ENCODE measurements around the gene METTL9. TPM values are rescaled to one million over a fixed set of nuclear protein-coding genes. Genes with fewer than 3 reads are reported as not detected.
"Not testable (repeated sequence)": the region's sequence is repeated elsewhere in the genome, so short reads cannot be mapped to it uniquely, and the experiment has no call there.

METTL9 gene
- total and polyA plus RNA-seq, 2 donors: 97.7 to 155 TPM

GRCh38 chr16:21555621-21556020 lies 43.8 kb upstream of the METTL9 start:
- not testable (repeated sequence) for H3K4me3 ChIP-seq (ENCODE audit: low read length in 2 of 2); H3K27me3 ChIP-seq (ENCODE audit: control insufficient read depth in 2 of 2, insufficient read depth in 1 of 2, low read length in 1 of 2); H3K27ac ChIP-seq (ENCODE audit: low read depth in 1 of 2, low read length in 1 of 2); DNase-seq (ENCODE audit: low read depth in 6 of 9, low spot score in 9 of 9); H3K36me3 ChIP-seq (ENCODE audit: control insufficient read depth in 2 of 2, insufficient read depth in 2 of 2, low read length in 1 of 2); H3K9me3 ChIP-seq (ENCODE audit: control insufficient read depth in 2 of 2, insufficient read depth in 1 of 2, low read length in 1 of 2)
- H3K4me1 ChIP-seq (ENCODE audit: control insufficient read depth in 2 of 2, insufficient read depth in 2 of 2, low read length in 2 of 2): peaks cover 0 to 10% of the 10 kb centered on the region in 2 donors
- WGBS: 96% methylated on average over 15 of the region's 15 CpGs

GRCh38 chr16:21556026-21556595 lies 43.3 kb upstream of the METTL9 start:
- peaks cover 0 to 10% of the 10 kb centered on the region in 2 donors for H3K4me1 ChIP-seq (ENCODE audit: control insufficient read depth in 2 of 2, insufficient read depth in 2 of 2, low read length in 2 of 2)
- not testable (repeated sequence) for H3K9me3 ChIP-seq (ENCODE audit: control insufficient read depth in 2 of 2, insufficient read depth in 1 of 2, low read length in 1 of 2); DNase-seq (ENCODE audit: low read depth in 6 of 9, low spot score in 9 of 9); H3K27ac ChIP-seq (ENCODE audit: low read depth in 1 of 2, low read length in 1 of 2); H3K27me3 ChIP-seq (ENCODE audit: control insufficient read depth in 2 of 2, insufficient read depth in 1 of 2, low read length in 1 of 2); H3K36me3 ChIP-seq (ENCODE audit: control insufficient read depth in 2 of 2, insufficient read depth in 2 of 2, low read length in 1 of 2); H3K4me3 ChIP-seq (ENCODE audit: low read length in 2 of 2)
- WGBS: 98% methylated on average over 4 of the region's 4 CpGs

DNA sequence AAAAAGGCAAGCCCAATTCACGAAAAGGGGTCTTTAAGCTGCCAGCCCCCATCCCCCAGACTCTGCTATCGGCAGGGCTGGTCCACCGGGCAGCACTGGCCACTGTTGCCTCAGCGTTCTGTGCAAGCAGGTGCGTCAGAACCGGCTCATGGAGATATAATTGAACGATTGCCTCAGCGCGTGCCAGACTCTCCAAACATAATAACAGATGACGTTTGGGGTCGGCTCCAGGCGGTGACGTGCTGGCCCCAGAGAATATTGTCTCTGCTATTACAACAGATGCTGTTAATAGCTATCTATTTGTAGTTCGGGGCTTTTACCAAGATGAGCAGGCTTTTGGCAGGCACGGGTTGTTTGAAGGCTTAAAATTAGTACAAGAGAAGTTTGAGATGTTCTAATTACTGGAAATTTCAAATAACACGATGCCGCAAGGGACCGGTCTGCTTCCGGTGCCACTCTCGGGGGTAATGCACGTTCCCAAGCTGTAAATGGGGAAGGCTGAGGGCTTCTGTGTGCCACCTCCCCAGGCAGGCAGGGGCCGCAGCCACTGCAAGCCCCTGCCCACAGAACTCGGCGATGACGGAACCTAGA lies 42.6 kb upstream of the METTL9 start:
- H3K27ac ChIP-seq (ENCODE audit: low read depth in 1 of 2, low read length in 1 of 2); DNase-seq (ENCODE audit: low read depth in 6 of 9, low spot score in 9 of 9); H3K36me3 ChIP-seq (ENCODE audit: control insufficient read depth in 2 of 2, insufficient read depth in 2 of 2, low read length in 1 of 2): not testable (repeated sequence)

DNA sequence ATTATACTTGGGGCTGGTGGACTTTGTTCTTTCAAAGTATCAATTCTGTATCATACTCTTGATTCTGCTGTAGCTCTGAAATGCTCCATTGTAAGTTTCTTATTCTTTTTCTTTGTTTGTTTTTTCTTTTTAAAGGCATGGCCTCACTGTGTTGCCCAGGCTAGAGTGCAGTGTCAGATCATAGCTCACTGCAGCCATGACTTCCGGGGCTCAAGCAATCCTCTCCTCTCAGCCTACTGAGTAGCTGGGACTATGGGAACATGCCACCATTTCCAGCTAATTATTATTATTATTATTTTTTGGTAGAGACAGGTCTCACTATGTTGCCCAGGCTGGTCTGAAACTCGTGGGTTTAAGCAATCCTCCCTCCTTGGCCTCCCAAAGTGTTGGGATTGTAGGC lies 38.9 kb upstream of the METTL9 start:
- 93% methylated on average over 2 of the region's 2 CpGs for WGBS
- no peak for DNase-seq (ENCODE audit: low read depth in 6 of 9, low spot score in 9 of 9)
- no peaks in the 10 kb centered on the region for H3K9me3 ChIP-seq (ENCODE audit: control insufficient read depth in 2 of 2, insufficient read depth in 1 of 2, low read length in 1 of 2)
- no peaks in the 10 kb centered on the region for H3K27me3 ChIP-seq (ENCODE audit: control insufficient read depth in 2 of 2, insufficient read depth in 1 of 2, low read length in 1 of 2)
- no peaks in the 10 kb centered on the region for H3K4me1 ChIP-seq (ENCODE audit: control insufficient read depth in 2 of 2, insufficient read depth in 2 of 2, low read length in 2 of 2)
- no peaks in the 10 kb centered on the region for H3K36me3 ChIP-seq (ENCODE audit: control insufficient read depth in 2 of 2, insufficient read depth in 2 of 2, low read length in 1 of 2)
- no peak overlapping the region for H3K4me3 ChIP-seq (ENCODE audit: low read length in 2 of 2)
- no peak overlapping the region for H3K27ac ChIP-seq (ENCODE audit: low read depth in 1 of 2, low read length in 1 of 2)

More for the DNA sequence above, 42.6 kb upstream of the METTL9 start:
- H3K9me3 ChIP-seq (ENCODE audit: control insufficient read depth in 2 of 2, insufficient read depth in 1 of 2, low read length in 1 of 2); H3K27me3 ChIP-seq (ENCODE audit: control insufficient read depth in 2 of 2, insufficient read depth in 1 of 2, low read length in 1 of 2); H3K4me3 ChIP-seq (ENCODE audit: low read length in 2 of 2): not testable (repeated sequence)
- WGBS: 91% methylated on average over 25 of the region's 25 CpGs
- peaks cover 0 to 10% of the 10 kb centered on the region in 2 donors for H3K4me1 ChIP-seq (ENCODE audit: control insufficient read depth in 2 of 2, insufficient read depth in 2 of 2, low read length in 2 of 2)

DNA sequence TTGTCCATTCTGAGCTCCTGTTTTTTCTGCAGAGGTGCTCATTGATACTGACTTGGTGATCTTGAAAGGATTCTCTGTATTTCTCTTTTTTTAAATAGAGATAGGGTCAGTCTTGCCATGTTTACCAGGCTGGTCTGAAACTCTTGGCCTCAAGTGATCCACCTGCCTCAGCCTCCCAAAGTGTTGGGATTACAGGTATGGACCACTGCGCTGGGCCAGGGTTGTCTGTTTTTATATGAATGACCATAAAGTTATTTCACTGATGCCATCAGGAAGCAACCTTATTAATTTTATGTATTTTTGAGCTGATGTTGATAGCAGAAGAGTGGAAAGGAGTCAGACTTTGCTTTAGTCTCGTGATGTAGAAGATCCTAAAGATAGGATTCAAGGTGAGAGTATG lies 35.7 kb upstream of the METTL9 start:
- Histone ChIP-seq H3K36me3 (ENCODE audit: control insufficient read depth in 2 of 2, insufficient read depth in 2 of 2, low read length in 1 of 2) (no peaks in the 10 kb centered on the region), H3K27ac (ENCODE audit: low read depth in 1 of 2, low read length in 1 of 2) (no peak overlapping the region), H3K27me3 (ENCODE audit: control insufficient read depth in 2 of 2, insufficient read depth in 1 of 2, low read length in 1 of 2) (no peaks in the 10 kb centered on the region), H3K9me3 (ENCODE audit: control insufficient read depth in 2 of 2, insufficient read depth in 1 of 2, low read length in 1 of 2) (no peaks in the 10 kb centered on the region), H3K4me1 (ENCODE audit: control insufficient read depth in 2 of 2, insufficient read depth in 2 of 2, low read length in 2 of 2) (no peaks in the 10 kb centered on the region), H3K4me3 (ENCODE audit: low read length in 2 of 2) (no peak overlapping the region)
- WGBS: 98% methylated on average over 2 of the region's 2 CpGs
- no peak for DNase-seq (ENCODE audit: low read depth in 6 of 9, low spot score in 9 of 9)

DNA sequence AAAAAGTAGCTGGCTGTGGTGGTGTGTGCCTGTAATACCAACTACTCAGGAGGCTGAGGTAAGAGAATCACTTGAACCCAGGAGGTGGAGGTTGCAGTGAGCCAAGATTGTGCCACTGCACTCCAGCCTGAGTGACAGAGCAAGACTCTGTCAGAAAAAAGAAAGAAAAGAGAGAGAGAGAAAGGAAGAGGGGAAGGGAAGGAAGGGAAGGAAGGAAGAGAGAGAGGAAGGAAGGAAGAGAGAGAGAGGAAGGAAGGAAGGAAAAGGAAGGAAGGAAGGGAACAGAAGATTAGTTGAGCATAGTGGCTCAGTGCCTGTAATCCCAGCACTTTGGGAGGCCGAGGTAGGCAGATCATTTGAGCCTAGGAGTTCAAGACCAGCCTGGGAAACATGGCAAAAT lies 35.0 kb upstream of the METTL9 start:
- DNase-seq (ENCODE audit: low read depth in 6 of 9, low spot score in 9 of 9); H3K27me3 ChIP-seq (ENCODE audit: control insufficient read depth in 2 of 2, insufficient read depth in 1 of 2, low read length in 1 of 2); H3K36me3 ChIP-seq (ENCODE audit: control insufficient read depth in 2 of 2, insufficient read depth in 2 of 2, low read length in 1 of 2); H3K27ac ChIP-seq (ENCODE audit: low read depth in 1 of 2, low read length in 1 of 2); H3K4me1 ChIP-seq (ENCODE audit: control insufficient read depth in 2 of 2, insufficient read depth in 2 of 2, low read length in 2 of 2); H3K4me3 ChIP-seq (ENCODE audit: low read length in 2 of 2); H3K9me3 ChIP-seq (ENCODE audit: control insufficient read depth in 2 of 2, insufficient read depth in 1 of 2, low read length in 1 of 2): not testable (repeated sequence)
- WGBS: 95% methylated on average over 1 of the region's 1 CpG

- WGBS: 93% methylated on average over 2 of the region's 2 CpGs
- H3K4me1 ChIP-seq (ENCODE audit: control insufficient read depth in 2 of 2, insufficient read depth in 2 of 2, low read length in 2 of 2): no peaks in the 10 kb centered on the region
- H3K27me3 ChIP-seq (ENCODE audit: control insufficient read depth in 2 of 2, insufficient read depth in 1 of 2, low read length in 1 of 2): no peaks in the 10 kb centered on the region
- no peak overlapping the region for H3K4me3 ChIP-seq (ENCODE audit: low read length in 2 of 2)
- H3K27ac ChIP-seq (ENCODE audit: low read depth in 1 of 2, low read length in 1 of 2): no peak overlapping the region
- no peaks in the 10 kb centered on the region for H3K9me3 ChIP-seq (ENCODE audit: control insufficient read depth in 2 of 2, insufficient read depth in 1 of 2, low read length in 1 of 2)
- no peak for DNase-seq (ENCODE audit: low read depth in 6 of 9, low spot score in 9 of 9)
- no peaks in the 10 kb centered on the region for H3K36me3 ChIP-seq (ENCODE audit: control insufficient read depth in 2 of 2, insufficient read depth in 2 of 2, low read length in 1 of 2)
Observed at GRCh38 chr16:21565507-21565860, 33.9 kb upstream of the METTL9 start.

GRCh38 chr16:21565861-21566669 lies 33.3 kb upstream of the METTL9 start:
- Histone ChIP-seq H3K27me3 (ENCODE audit: control insufficient read depth in 2 of 2, insufficient read depth in 1 of 2, low read length in 1 of 2) (no peaks in the 10 kb centered on the region), H3K4me1 (ENCODE audit: control insufficient read depth in 2 of 2, insufficient read depth in 2 of 2, low read length in 2 of 2) (no peaks in the 10 kb centered on the region), H3K4me3 (ENCODE audit: low read length in 2 of 2) (no peak overlapping the region), H3K36me3 (ENCODE audit: control insufficient read depth in 2 of 2, insufficient read depth in 2 of 2, low read length in 1 of 2) (no peaks in the 10 kb centered on the region), H3K27ac (ENCODE audit: low read depth in 1 of 2, low read length in 1 of 2) (no peak overlapping the region), H3K9me3 (ENCODE audit: control insufficient read depth in 2 of 2, insufficient read depth in 1 of 2, low read length in 1 of 2) (no peaks in the 10 kb centered on the region)
- DNase-seq (ENCODE audit: low read depth in 6 of 9, low spot score in 9 of 9): no peak
- 81% methylated on average over 13 of the region's 13 CpGs for WGBS

GRCh38 chr16:21566891-21567414 lies 32.4 kb upstream of the METTL9 start:
- Histone ChIP-seq H3K4me3 (ENCODE audit: low read length in 2 of 2) (no peak overlapping the region), H3K4me1 (ENCODE audit: control insufficient read depth in 2 of 2, insufficient read depth in 2 of 2, low read length in 2 of 2) (no peaks in the 10 kb centered on the region), H3K27me3 (ENCODE audit: control insufficient read depth in 2 of 2, insufficient read depth in 1 of 2, low read length in 1 of 2) (no peaks in the 10 kb centered on the region), H3K36me3 (ENCODE audit: control insufficient read depth in 2 of 2, insufficient read depth in 2 of 2, low read length in 1 of 2) (no peaks in the 10 kb centered on the region), H3K27ac (ENCODE audit: low read depth in 1 of 2, low read length in 1 of 2) (no peak overlapping the region), H3K9me3 (ENCODE audit: control insufficient read depth in 2 of 2, insufficient read depth in 1 of 2, low read length in 1 of 2) (no peaks in the 10 kb centered on the region)
- 92% methylated on average over 4 of the region's 4 CpGs for WGBS
- no peak for DNase-seq (ENCODE audit: low read depth in 6 of 9, low spot score in 9 of 9)

All from thymus (tissue), 11 donors.